ENCODE measurements around the gene ATP1B2.

DNA sequence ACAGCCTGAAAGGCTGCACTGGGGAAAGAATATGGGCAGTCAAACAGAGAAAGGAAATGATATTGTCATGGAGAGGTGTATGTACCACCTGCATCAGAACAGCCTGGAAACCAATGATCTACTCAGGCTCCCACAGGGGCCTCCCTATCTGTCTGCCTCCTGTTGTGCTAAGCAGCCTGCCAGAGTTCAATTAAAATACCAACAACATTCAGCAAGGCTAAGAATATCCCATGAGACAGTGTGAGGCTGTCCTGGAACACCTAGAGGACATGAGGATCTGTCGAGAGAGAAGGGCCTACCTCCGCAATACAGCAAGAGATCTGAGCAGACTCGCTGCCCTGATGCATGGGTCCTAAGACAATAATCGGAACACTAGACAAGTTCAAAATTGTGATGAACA is 44.4 kb upstream of the ATP1B2 start:
- TF ChIP-seq POLR2A (IDR thresholded peaks at IDR 0.05; ENCODE audit: control extremely low read depth in 1 of 2, low read depth in 2 of 2, low read length in 2 of 2), result no peak
- TF ChIP-seq TAF7 (optimal IDR thresholded peaks at IDR 0.05; ENCODE audit: borderline replicate concordance, low read depth, low read length), result no peak
- TF ChIP-seq SP1 (IDR thresholded peaks at IDR 0.05; ENCODE audit: low read depth, low read length), result no peak
- TF ChIP-seq CEBPB (IDR thresholded peaks at IDR 0.05; ENCODE audit: low read depth, low read length), result no peak
- no peak for TF ChIP-seq ATF2 (IDR thresholded peaks at IDR 0.05; ENCODE audit: low read length)
- no peak for TF ChIP-seq SRF (IDR thresholded peaks at IDR 0.05; ENCODE audit: low read depth, low read length)
- TF ChIP-seq CTCF (IDR thresholded peaks at IDR 0.05; ENCODE audit: control extremely low read depth in 1 of 3, insufficient read depth in 1 of 3, low read depth in 1 of 3, low read length in 3 of 3), result no peak
- no peak for TF ChIP-seq POLR2AphosphoS5 (IDR thresholded peaks at IDR 0.05; ENCODE audit: low read depth, low read length)

Measured in H1 (cell line).